ENCODE measurements around the gene TM4SF20. TPM values are rescaled to one million over a fixed set of nuclear protein-coding genes. Genes with fewer than 3 reads are reported as not detected.

TM4SF20 gene
- polyA plus RNA-seq, 1 experiment, result 1.1 TPM

GRCh38 chr2:227416701-227417100 lies 37.6 kb upstream of the TM4SF20 start:
- Histone ChIP-seq H3K9me3 (ENCODE audit: control insufficient read depth, insufficient read depth, low read length) (no peaks in the 10 kb centered on the region), H3K4me3 (ENCODE audit: low read depth, low read length) (no peak overlapping the region), H3K27ac (ENCODE audit: low read depth, low read length) (no peak overlapping the region), H3K27me3 (ENCODE audit: control insufficient read depth, insufficient read depth, low read length) (no peaks in the 10 kb centered on the region)
- no peak for DNase-seq (ENCODE audit: low read depth, low spot score)
- POLR2A ChIA-PET, result no interaction called here
- no peak for TF ChIP-seq CTCF (IDR thresholded peaks at IDR 0.05; ENCODE audit: low read depth, low read length)
- CTCF ChIA-PET, result no interaction called here

- no peak for TF ChIP-seq CTCF (IDR thresholded peaks at IDR 0.05; ENCODE audit: low read depth, low read length)
- no peak overlapping the region for H3K4me3 ChIP-seq (ENCODE audit: low read depth, low read length)
- DNase-seq (ENCODE audit: low read depth, low spot score), result no peak
- no peaks in the 10 kb centered on the region for H3K27me3 ChIP-seq (ENCODE audit: control insufficient read depth, insufficient read depth, low read length)
- no peak overlapping the region for H3K27ac ChIP-seq (ENCODE audit: low read depth, low read length)
- H3K9me3 ChIP-seq (ENCODE audit: control insufficient read depth, insufficient read depth, low read length), result no peaks in the 10 kb centered on the region
- ChIA-PET CTCF (interaction anchor here (0.7 to 2.1 kb wide), 3 partner anchors 22 to 438 kb away, joined by 6 to 8 read pairs (median 6); no protein-coding TSS in a partner anchor), POLR2A (interaction anchor here (0.7 to 1.4 kb wide), 4 partner anchors 13 to 100 kb away, joined by 3 to 8 read pairs (median 5); no protein-coding TSS in a partner anchor)
These were observed 36.7 kb upstream of the TM4SF20 start for GRCh38 chr2:227415538-227416424.

DNA sequence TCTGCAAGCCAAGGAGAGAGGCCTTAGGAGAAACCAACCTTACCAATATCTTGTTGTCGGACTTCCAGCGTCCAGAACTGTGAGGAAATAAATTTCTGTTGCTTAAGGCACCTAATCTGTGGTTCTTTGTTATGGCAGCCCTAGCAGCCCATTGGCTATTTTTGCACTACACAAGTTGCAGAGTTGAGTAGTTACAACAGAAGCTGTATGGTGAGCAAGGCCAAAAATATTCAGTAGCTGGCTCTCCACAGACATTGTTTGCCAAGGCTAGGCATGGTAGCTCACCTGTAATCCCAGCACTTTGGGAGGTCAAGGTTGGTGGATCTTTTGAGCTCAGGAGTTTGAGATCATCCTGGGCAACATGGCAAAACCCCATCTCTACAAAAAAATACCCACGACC lies 35.7 kb upstream of the TM4SF20 start:
- ChIA-PET POLR2A (interaction anchor here (1.4 kb wide), 1 partner anchor 58 kb away, joined by 4 read pairs; no protein-coding TSS in a partner anchor), CTCF (interaction anchor here (2.1 kb wide), 1 partner anchor 244 kb away, joined by 8 read pairs; no protein-coding TSS in a partner anchor)
- H3K27ac ChIP-seq (ENCODE audit: low read depth, low read length), result no peak overlapping the region

GRCh38 chr2:227413371-227413770 lies 34.3 kb upstream of the TM4SF20 start:
- TF ChIP-seq CTCF (IDR thresholded peaks at IDR 0.05; ENCODE audit: low read depth, low read length), result no peak
- Histone ChIP-seq H3K27ac (ENCODE audit: low read depth, low read length) (no peak overlapping the region), H3K9me3 (ENCODE audit: control insufficient read depth, insufficient read depth, low read length) (no peaks in the 10 kb centered on the region), H3K4me3 (ENCODE audit: low read depth, low read length) (no peak overlapping the region), H3K27me3 (ENCODE audit: control insufficient read depth, insufficient read depth, low read length) (no peaks in the 10 kb centered on the region)
- DNase-seq (ENCODE audit: low read depth, low spot score), result no peak
- ChIA-PET CTCF (interaction anchor here (0.8 to 2.1 kb wide), 2 partner anchors 245 to 353 kb away, joined by 3 to 8 read pairs; no protein-coding TSS in a partner anchor), POLR2A (no interaction called here)

More for the DNA sequence above, 35.7 kb upstream of the TM4SF20 start:
- no peak for DNase-seq (ENCODE audit: low read depth, low spot score)
- no peaks in the 10 kb centered on the region for H3K9me3 ChIP-seq (ENCODE audit: control insufficient read depth, insufficient read depth, low read length)
- no peak for TF ChIP-seq CTCF (IDR thresholded peaks at IDR 0.05; ENCODE audit: low read depth, low read length)
- H3K4me3 ChIP-seq (ENCODE audit: low read depth, low read length), result no peak overlapping the region
- H3K27me3 ChIP-seq (ENCODE audit: control insufficient read depth, insufficient read depth, low read length), result no peaks in the 10 kb centered on the region

- Histone ChIP-seq H3K27ac (ENCODE audit: low read depth, low read length) (no peak overlapping the region), H3K9me3 (ENCODE audit: control insufficient read depth, insufficient read depth, low read length) (no peaks in the 10 kb centered on the region), H3K4me3 (ENCODE audit: low read depth, low read length) (no peak overlapping the region), H3K27me3 (ENCODE audit: control insufficient read depth, insufficient read depth, low read length) (no peaks in the 10 kb centered on the region)
- no peak for TF ChIP-seq CTCF (IDR thresholded peaks at IDR 0.05; ENCODE audit: low read depth, low read length)
- no peak for DNase-seq (ENCODE audit: low read depth, low spot score)
- CTCF ChIA-PET, result interaction anchor here (0.6 kb wide), 1 partner anchor 95 kb away, joined by 3 read pairs; no protein-coding TSS in a partner anchor
- POLR2A ChIA-PET, result no interaction called here
These were observed 33.8 kb upstream of the TM4SF20 start for GRCh38 chr2:227412877-227413276.
